ENCODE measurements around the gene LRRC32. TPM values are rescaled to one million over a fixed set of nuclear protein-coding genes. Genes with fewer than 3 reads are reported as not detected.

LRRC32 gene
- polyA plus RNA-seq, 1 donor (not counting 4 experiments of a cell fraction or from before 2014, with no cell fraction given), result not detected

- Histone ChIP-seq H3K9ac (ENCODE audit: control insufficient read depth, extremely low read depth, insufficient read depth, low read length) (no peak overlapping the region), H3K4me3 (ENCODE audit: control insufficient read depth in 2 of 3, extremely low read depth in 1 of 3, insufficient read depth in 2 of 3, low read depth in 1 of 3, low read length in 3 of 3) (no peak overlapping the region), H3K36me3 (ENCODE audit: control insufficient read depth in 2 of 2, extremely low read depth in 1 of 2, insufficient read depth in 2 of 2, low read length in 2 of 2) (no peaks in the 10 kb centered on the region), H3K9me3 (ENCODE audit: control insufficient read depth, low read depth, low read length) (no peaks in the 10 kb centered on the region), H3K79me2 (ENCODE audit: control insufficient read depth, insufficient read depth, low read length) (no peaks in the 10 kb centered on the region), H3K4me1 (ENCODE audit: control insufficient read depth, extremely low read depth, insufficient read depth, low read length) (no peaks in the 10 kb centered on the region), H3K4me2 (ENCODE audit: control insufficient read depth, extremely low read depth, insufficient read depth, low read depth, low read length) (no peak overlapping the region), H4K20me1 (ENCODE audit: control insufficient read depth, extremely low read depth, insufficient read depth, low read length) (no peaks in the 10 kb centered on the region), H3K27ac (ENCODE audit: control insufficient read depth, insufficient read depth, low read length) (no peak overlapping the region), H3K9me1 (ENCODE audit: control insufficient read depth, extremely low read depth, insufficient read depth, low read length) (no peaks in the 10 kb centered on the region), H3K27me3 (ENCODE audit: control insufficient read depth, extremely low read depth, insufficient read depth, low read length) (peaks cover 22% of the 10 kb centered on the region), H2AFZ (ENCODE audit: control insufficient read depth, low read length) (no peak overlapping the region)
- DNase-seq (ENCODE audit: low read depth, low spot score), result no peak
- no peak for FAIRE-seq
- TF ChIP-seq CTCF (optimal IDR thresholded peaks at IDR 0.05 in 1 of 3, IDR thresholded peaks at IDR 0.05 in 1 of 3, conservative IDR thresholded peaks at IDR 0.05 in 1 of 3; ENCODE audit: extremely low read depth in 1 of 3, insufficient read depth in 2 of 3, low read length in 3 of 3) (no peak), EZH2 (IDR thresholded peaks at IDR 0.05; ENCODE audit: low read length) (no peak)
- dilution Hi-C loops (cut with MboI; ENCODE audit: extremely low pct_ligation_motif_present, low sequenced_read_pairs), result no loop called here
Measured at GRCh38 chr11:76654298-76654851, 16.2 kb downstream of the LRRC32 start.

GRCh38 chr11:76653674-76654284, 16.8 kb downstream of the LRRC32 start:
- Histone ChIP-seq H3K4me3 (ENCODE audit: control insufficient read depth in 2 of 3, extremely low read depth in 1 of 3, insufficient read depth in 2 of 3, low read depth in 1 of 3, low read length in 3 of 3) (no peak overlapping the region), H2AFZ (ENCODE audit: control insufficient read depth, low read length) (no peak overlapping the region), H3K79me2 (ENCODE audit: control insufficient read depth, insufficient read depth, low read length) (no peaks in the 10 kb centered on the region), H3K9me3 (ENCODE audit: control insufficient read depth, low read depth, low read length) (no peaks in the 10 kb centered on the region), H3K4me2 (ENCODE audit: control insufficient read depth, extremely low read depth, insufficient read depth, low read depth, low read length) (no peak overlapping the region), H3K27me3 (ENCODE audit: control insufficient read depth, extremely low read depth, insufficient read depth, low read length) (peaks cover 20% of the 10 kb centered on the region), H4K20me1 (ENCODE audit: control insufficient read depth, extremely low read depth, insufficient read depth, low read length) (no peaks in the 10 kb centered on the region), H3K27ac (ENCODE audit: control insufficient read depth, insufficient read depth, low read length) (no peak overlapping the region), H3K36me3 (ENCODE audit: control insufficient read depth in 2 of 2, extremely low read depth in 1 of 2, insufficient read depth in 2 of 2, low read length in 2 of 2) (no peaks in the 10 kb centered on the region), H3K4me1 (ENCODE audit: control insufficient read depth, extremely low read depth, insufficient read depth, low read length) (no peaks in the 10 kb centered on the region), H3K9me1 (ENCODE audit: control insufficient read depth, extremely low read depth, insufficient read depth, low read length) (no peaks in the 10 kb centered on the region), H3K9ac (ENCODE audit: control insufficient read depth, extremely low read depth, insufficient read depth, low read length) (no peak overlapping the region)
- no peak for DNase-seq (ENCODE audit: low read depth, low spot score)
- TF ChIP-seq CTCF (optimal IDR thresholded peaks at IDR 0.05 in 1 of 3, IDR thresholded peaks at IDR 0.05 in 1 of 3, conservative IDR thresholded peaks at IDR 0.05 in 1 of 3; ENCODE audit: extremely low read depth in 1 of 3, insufficient read depth in 2 of 3, low read length in 3 of 3) (no peak), EZH2 (IDR thresholded peaks at IDR 0.05; ENCODE audit: low read length) (no peak)
- dilution Hi-C loops (cut with MboI; ENCODE audit: extremely low pct_ligation_motif_present, low sequenced_read_pairs), result no loop called here
- FAIRE-seq, result no peak

Measured in keratinocyte (primary cell).